Endodermal cell (in vitro differentiated cells): ENCODE measurements around the gene TBX15. TPM values are rescaled to one million over a fixed set of nuclear protein-coding genes. Genes with fewer than 3 reads are reported as not detected.

Experiments
- DNase-seq: peaks from one replicate; pipeline ENCODE4 v3.0.0-alpha.2; 2017
- H3K27ac ChIP-seq: 2 replicates; pipeline ENCODE4 v1.5.1; 2013; ENCODE audit warnings: mild to moderate bottlenecking, low read depth, low read length, moderate library complexity
- H3K27me3 ChIP-seq: 2 replicates; pipeline ENCODE4 v1.6.1; 2013; ENCODE audit warnings: mild to moderate bottlenecking, low read length, moderate library complexity; ENCODE audit not compliant: insufficient read depth, control insufficient read depth, poor library complexity, severe bottlenecking
- H3K36me3 ChIP-seq: 2 replicates; pipeline ENCODE4 v1.7.0; 2013; ENCODE audit warnings: mild to moderate bottlenecking, low read length, moderate library complexity; ENCODE audit not compliant: control insufficient read depth, insufficient read depth
- H3K4me1 ChIP-seq: one replicate; pipeline ENCODE4 v1.7.0; 2013; ENCODE audit warnings: low read length; ENCODE audit not compliant: control insufficient read depth, insufficient read depth
- H3K4me3 ChIP-seq: 2 replicates; pipeline ENCODE4 v1.5.1; 2013; ENCODE audit warnings: mild to moderate bottlenecking, low read length, moderate library complexity
- H3K9ac ChIP-seq: 2 replicates; pipeline ENCODE4 v1.6.1; 2013; ENCODE audit warnings: mild to moderate bottlenecking, low read length, moderate library complexity; ENCODE audit not compliant: poor library complexity, severe bottlenecking; ENCODE audit errors: extremely low read depth
- H3K9me3 ChIP-seq: 2 replicates; pipeline ENCODE4 v1.6.1; 2013; ENCODE audit warnings: mild to moderate bottlenecking, low read length, moderate library complexity; ENCODE audit not compliant: control insufficient read depth
- H3K27ac Mint-ChIP-seq: 2 replicates; pipeline ENCODE4 v1.8.0; 2020; ENCODE audit warnings: mixed read lengths
- H3K27me3 Mint-ChIP-seq: 2 replicates; pipeline ENCODE4 v1.8.0; 2021; ENCODE audit warnings: mild to moderate bottlenecking, mixed read lengths; ENCODE audit not compliant: insufficient read depth
- H3K36me3 Mint-ChIP-seq: 2 replicates; pipeline ENCODE4 v1.8.0; 2020; ENCODE audit warnings: low read depth, mixed read lengths
- H3K4me1 Mint-ChIP-seq: 2 replicates; pipeline ENCODE4 v1.8.0; 2020; ENCODE audit warnings: mixed read lengths
- H3K4me3 Mint-ChIP-seq: 2 replicates; pipeline ENCODE4 v1.8.0; 2020; ENCODE audit warnings: mild to moderate bottlenecking, moderate library complexity, mixed read lengths
- H3K9me3 Mint-ChIP-seq: 2 replicates; pipeline ENCODE4 v1.8.0; 2020; ENCODE audit warnings: mild to moderate bottlenecking, mixed read lengths
- CTCF ChIP-seq: fragments of 200-600 bp; sonication (generic); conservative IDR thresholded peaks from 2 replicates; pipeline ENCODE4 v1.5.0; 2021; ENCODE audit warnings: antibody characterized with exemption, mild to moderate bottlenecking
- WGBS, 2 experiments: methylation state at CpG; one replicate each; pipeline versions ENCODE4 v1.1.5 to v1.1.7; 2013; ENCODE audit warnings: missing lambda C conversion rate in 2 of 2, mixed read lengths in 1 of 2; ENCODE audit not compliant: insufficient coverage in 1 of 2, insufficient read length in 1 of 2; 5-methylcytosine and 5-hydroxymethylcytosine counted together
- total RNA-seq, 2 donors: library from RNA; stranded (reverse); fragmentation: NEBNext Ultra II Directional in 1 of 2; extraction: Animal tissue kit (Norgen Biotek cat#: 25700) in 1 of 2; gene quantifications; 2 replicates in 1 of 2; 3 replicates in 1 of 2; pipeline ENCODE4 v1.2.1, GENCODE V29; 2021

Gene TBX15
- total RNA-seq, 2 donors from 2014 or later, result 0.09 TPM; not detected in 1

- 86% methylated on average over 1 of the region's 1 CpG; no CpG with 5 or more reads in 1 of the 2 experiments for WGBS, 2 experiments
- Mint-ChIP-seq H3K9me3 (no peaks in the 10 kb centered on the region), H3K27me3 (no peaks in the 10 kb centered on the region), H3K36me3 (no peaks in the 10 kb centered on the region), H3K27ac (no peak overlapping the region), H3K4me3 (no peak overlapping the region), H3K4me1 (peaks cover 3% of the 10 kb centered on the region)
- Histone ChIP-seq H3K4me3 (no peak overlapping the region), H3K27ac (no peak overlapping the region), H3K9me3 (peaks cover 6% of the 10 kb centered on the region), H3K4me1 (no peaks in the 10 kb centered on the region), H3K36me3 (no peaks in the 10 kb centered on the region), H3K27me3 (no peaks in the 10 kb centered on the region), H3K9ac (no peak overlapping the region)
- DNase-seq, result no peak
- TF ChIP-seq CTCF, result no peak
Observed at GRCh38 chr1:118948846-118949245, 39.3 kb downstream of the TBX15 start.

DNA sequence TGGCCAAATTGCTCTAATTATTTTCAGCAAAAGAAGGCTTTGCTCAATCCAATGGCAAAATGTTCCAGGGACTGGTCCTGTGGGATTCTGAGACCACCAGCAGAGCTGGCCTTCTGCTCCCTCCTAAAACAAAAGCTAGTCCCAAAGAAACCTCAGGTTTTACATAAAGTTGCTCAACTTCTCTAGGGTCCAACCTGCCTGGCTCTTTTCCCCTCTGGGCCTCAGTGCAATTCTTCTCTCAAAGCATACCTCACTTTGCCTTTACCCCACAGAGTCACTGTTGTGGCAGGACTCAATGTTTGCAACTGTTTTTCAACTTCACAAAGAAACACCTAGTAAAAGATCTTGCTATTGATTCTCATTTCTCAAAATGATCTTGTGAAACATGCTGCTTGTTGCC lies 39.8 kb downstream of the TBX15 start:
- no peak overlapping the region for H3K27ac Mint-ChIP-seq
- no peaks in the 10 kb centered on the region for H3K9me3 Mint-ChIP-seq
- no peaks in the 10 kb centered on the region for H3K27me3 Mint-ChIP-seq
- Histone ChIP-seq H3K27ac (no peak overlapping the region), H3K9me3 (peaks cover 6% of the 10 kb centered on the region), H3K4me3 (no peak overlapping the region), H3K9ac (no peak overlapping the region), H3K27me3 (no peaks in the 10 kb centered on the region), H3K36me3 (no peaks in the 10 kb centered on the region), H3K4me1 (no peaks in the 10 kb centered on the region)
- H3K36me3 Mint-ChIP-seq, result no peaks in the 10 kb centered on the region
- no peak for DNase-seq
- TF ChIP-seq CTCF, result no peak
- H3K4me3 Mint-ChIP-seq, result no peak overlapping the region
- H3K4me1 Mint-ChIP-seq, result peaks cover 3% of the 10 kb centered on the region

DNA sequence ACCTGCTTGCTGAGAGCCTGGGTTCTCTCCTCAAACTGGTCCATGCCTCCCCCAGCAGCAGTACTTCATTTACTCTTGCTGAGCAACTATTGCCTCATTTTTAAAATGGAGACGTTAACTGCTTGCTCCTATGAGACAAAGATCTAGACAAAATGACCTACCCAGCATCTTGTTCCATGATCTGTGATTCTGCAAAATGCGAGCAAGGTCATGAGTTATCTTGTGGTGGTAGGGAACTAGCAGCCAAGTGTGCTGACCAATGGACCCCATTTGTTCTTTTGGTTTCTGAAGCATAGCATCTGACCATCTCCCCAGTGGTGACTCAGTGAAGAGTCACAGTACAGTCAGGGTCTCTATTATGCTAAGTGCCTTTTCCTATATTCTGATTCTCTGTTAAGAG lies 40.4 kb downstream of the TBX15 start:
- no peak overlapping the region for H3K4me3 Mint-ChIP-seq

More for the DNA sequence above, 40.4 kb downstream of the TBX15 start:
- no peaks in the 10 kb centered on the region for H3K27me3 Mint-ChIP-seq
- no peak overlapping the region for H3K27ac ChIP-seq
- no peak for DNase-seq
- H3K9me3 Mint-ChIP-seq, result no peaks in the 10 kb centered on the region
- H3K4me1 Mint-ChIP-seq, result peaks cover 3% of the 10 kb centered on the region
- H3K4me3 ChIP-seq, result no peak overlapping the region
- no peaks in the 10 kb centered on the region for H3K4me1 ChIP-seq
- H3K27ac Mint-ChIP-seq, result no peak overlapping the region
- 93 to 100% methylated on average over 1 to 2 of the region's 2 CpGs for WGBS, 2 experiments
- peaks cover 6% of the 10 kb centered on the region for H3K9me3 ChIP-seq
- no peaks in the 10 kb centered on the region for H3K27me3 ChIP-seq
- H3K36me3 ChIP-seq, result no peaks in the 10 kb centered on the region
- no peak overlapping the region for H3K9ac ChIP-seq
- TF ChIP-seq CTCF, result no peak
- no peaks in the 10 kb centered on the region for H3K36me3 Mint-ChIP-seq
